ENCODE results near the gene SPATA13.

Gene SPATA13

GRCh38 chr13:24212254-24212653 lies 51.7 kb downstream of the SPATA13 start:
- in situ Hi-C loops (cut with HindIII; ENCODE audit: low pct_ligation_motif_present, low sequenced_read_pairs) = loop anchor here (25.0 kb wide), 1 partner anchor 200 kb away; no protein-coding TSS in a partner anchor
- no peak for TF ChIP-seq CTCF (IDR thresholded peaks at IDR 0.05; ENCODE audit: low read depth, low read length, missing control alignments)
- H3K27me3 ChIP-seq (replicated peaks) = no peaks in the 10 kb centered on the region
- H3K27ac ChIP-seq = no peak overlapping the region
- no peak for DNase-seq
- H3K36me3 ChIP-seq (replicated peaks) = no peaks in the 10 kb centered on the region
- H3K4me3 ChIP-seq (ENCODE audit: low read depth, low read length) = no peak overlapping the region

GRCh38 chr13:24212674-24213073 lies 52.2 kb downstream of the SPATA13 start:
- DNase-seq = no peak
- Histone ChIP-seq H3K27ac (no peak overlapping the region), H3K4me3 (ENCODE audit: low read depth, low read length) (no peak overlapping the region), H3K27me3 (replicated peaks) (no peaks in the 10 kb centered on the region), H3K36me3 (replicated peaks) (no peaks in the 10 kb centered on the region)
- in situ Hi-C loops (cut with HindIII; ENCODE audit: low pct_ligation_motif_present, low sequenced_read_pairs) = loop anchor here (25.0 kb wide), 1 partner anchor 200 kb away; no protein-coding TSS in a partner anchor
- no peak for TF ChIP-seq CTCF (IDR thresholded peaks at IDR 0.05; ENCODE audit: low read depth, low read length, missing control alignments)

GRCh38 chr13:24213932-24214331 lies 53.4 kb downstream of the SPATA13 start:
- in situ Hi-C loops (cut with HindIII; ENCODE audit: low pct_ligation_motif_present, low sequenced_read_pairs) = loop anchor here (25.0 kb wide), 1 partner anchor 202 kb away; no protein-coding TSS in a partner anchor
- no peak for DNase-seq
- no peak for TF ChIP-seq CTCF (IDR thresholded peaks at IDR 0.05; ENCODE audit: low read depth, low read length, missing control alignments)
- no peaks in the 10 kb centered on the region for H3K27me3 ChIP-seq (replicated peaks)
- no peak overlapping the region for H3K27ac ChIP-seq
- no peak overlapping the region for H3K4me3 ChIP-seq (ENCODE audit: low read depth, low read length)
- H3K36me3 ChIP-seq (replicated peaks) = no peaks in the 10 kb centered on the region

GRCh38 chr13:24214528-24214927 lies 54.0 kb downstream of the SPATA13 start:
- no peaks in the 10 kb centered on the region for H3K27me3 ChIP-seq (replicated peaks)
- no peak overlapping the region for H3K4me3 ChIP-seq (ENCODE audit: low read depth, low read length)
- no peaks in the 10 kb centered on the region for H3K36me3 ChIP-seq (replicated peaks)
- no peak for DNase-seq
- TF ChIP-seq CTCF (IDR thresholded peaks at IDR 0.05; ENCODE audit: low read depth, low read length, missing control alignments) = no peak
- H3K27ac ChIP-seq = no peak overlapping the region
- in situ Hi-C loops (cut with HindIII; ENCODE audit: low pct_ligation_motif_present, low sequenced_read_pairs) = loop anchor here (25.0 kb wide), 1 partner anchor 202 kb away; no protein-coding TSS in a partner anchor

GRCh38 chr13:24215126-24215525 lies 54.6 kb downstream of the SPATA13 start:
- no peak for DNase-seq
- Histone ChIP-seq H3K27ac (no peak overlapping the region), H3K4me3 (ENCODE audit: low read depth, low read length) (no peak overlapping the region), H3K27me3 (replicated peaks) (no peaks in the 10 kb centered on the region), H3K36me3 (replicated peaks) (no peaks in the 10 kb centered on the region)
- in situ Hi-C loops (cut with HindIII; ENCODE audit: low pct_ligation_motif_present, low sequenced_read_pairs) = loop anchor here (25.0 kb wide), 1 partner anchor 203 kb away; no protein-coding TSS in a partner anchor
- no peak for TF ChIP-seq CTCF (IDR thresholded peaks at IDR 0.05; ENCODE audit: low read depth, low read length, missing control alignments)

GRCh38 chr13:24215732-24216131 lies 55.2 kb downstream of the SPATA13 start:
- H3K36me3 ChIP-seq (replicated peaks) = no peaks in the 10 kb centered on the region
- no peak for DNase-seq
- in situ Hi-C loops (cut with HindIII; ENCODE audit: low pct_ligation_motif_present, low sequenced_read_pairs) = loop anchor here (25.0 kb wide), 1 partner anchor 203 kb away; no protein-coding TSS in a partner anchor
- H3K27me3 ChIP-seq (replicated peaks) = no peaks in the 10 kb centered on the region
- TF ChIP-seq CTCF (IDR thresholded peaks at IDR 0.05; ENCODE audit: low read depth, low read length, missing control alignments) = no peak
- no peak overlapping the region for H3K27ac ChIP-seq
- no peak overlapping the region for H3K4me3 ChIP-seq (ENCODE audit: low read depth, low read length)
